H9 (cell line): ENCODE results near the gene NRDE2. TPM values are rescaled to one million over a fixed set of nuclear protein-coding genes. Genes with fewer than 3 reads are reported as not detected.
"Not testable (repeated sequence)": the region's sequence is repeated elsewhere in the genome, so short reads cannot be mapped to it uniquely, and the experiment has no call there.

Experiments
- DNase-seq: peaks from one replicate; pipeline ENCODE4 v3.0.0-alpha.2; 2017
- H2AFZ ChIP-seq: one replicate; pipeline ENCODE4 v1.6.1; 2013; ENCODE audit warnings: mild to moderate bottlenecking, low read length, control low read depth, moderate library complexity
- H2AK5ac ChIP-seq: 2 replicates; pipeline ENCODE4 v1.6.1; 2013; ENCODE audit warnings: low read length, control low read depth, mixed read lengths; ENCODE audit not compliant: insufficient read length
- H2BK120ac ChIP-seq: one replicate; pipeline ENCODE4 v1.6.1; 2013; ENCODE audit warnings: low read depth, mild to moderate bottlenecking, low read length, control low read depth, inconsistent platforms; ENCODE audit not compliant: poor library complexity, severe bottlenecking
- H2BK12ac ChIP-seq: 2 replicates; pipeline ENCODE4 v1.6.1; 2013; ENCODE audit warnings: low read length, control low read depth, mixed read lengths, low read depth; ENCODE audit not compliant: insufficient read length
- H2BK15ac ChIP-seq: 2 replicates; pipeline ENCODE4 v1.6.1; 2013; ENCODE audit warnings: low read depth, low read length, control low read depth
- H2BK20ac ChIP-seq: one replicate; pipeline ENCODE4 v1.6.1; 2013; ENCODE audit warnings: low read depth, mild to moderate bottlenecking, low read length, control low read depth, inconsistent platforms; ENCODE audit not compliant: poor library complexity, severe bottlenecking
- H2BK5ac ChIP-seq: 2 replicates; pipeline ENCODE4 v1.6.1; 2013; ENCODE audit warnings: low read length, control low read depth, mixed read lengths; ENCODE audit not compliant: insufficient read length
- H3K14ac ChIP-seq: 2 replicates; pipeline ENCODE4 v1.6.1; 2013; ENCODE audit warnings: low read length, control low read depth; ENCODE audit not compliant: insufficient read depth
- H3K18ac ChIP-seq: 2 replicates; pipeline ENCODE4 v1.6.1; 2013; ENCODE audit warnings: low read depth, mild to moderate bottlenecking, mixed read lengths, low read length, control low read depth; ENCODE audit not compliant: insufficient read length
- H3K23ac ChIP-seq: 2 replicates; pipeline ENCODE4 v1.6.1; 2013; ENCODE audit warnings: low read length, control low read depth, mixed read lengths, low read depth; ENCODE audit not compliant: insufficient read length
- H3K23me2 ChIP-seq: 2 replicates; pipeline ENCODE4 v1.6.1; 2013; ENCODE audit warnings: low read depth, mild to moderate bottlenecking, mixed read lengths, low read length, control low read depth; ENCODE audit not compliant: insufficient read length, poor library complexity, severe bottlenecking
- H3K27ac ChIP-seq: 2 replicates; pipeline ENCODE4 v1.5.1; 2013; ENCODE audit warnings: low read length, control low read depth, mixed read lengths, low read depth; ENCODE audit not compliant: insufficient read length
- H3K27me3 ChIP-seq: 2 replicates; pipeline ENCODE4 v1.6.1; 2013; ENCODE audit warnings: low read length, control low read depth, inconsistent platforms; ENCODE audit not compliant: insufficient read depth
- H3K4ac ChIP-seq: 2 replicates; pipeline ENCODE4 v1.6.1; 2013; ENCODE audit warnings: low read depth, mild to moderate bottlenecking, control low read depth, inconsistent platforms, low read length, moderate library complexity
- H3K4me1 ChIP-seq: 2 replicates; pipeline ENCODE4 v1.6.1; 2013; ENCODE audit warnings: low read length, control low read depth, inconsistent platforms; ENCODE audit not compliant: insufficient read depth
- H3K4me2 ChIP-seq: 2 replicates; pipeline ENCODE4 v1.6.1; 2013; ENCODE audit warnings: low read length, control low read depth, mixed read lengths; ENCODE audit not compliant: insufficient read length, insufficient read depth
- H3K56ac ChIP-seq: 2 replicates; pipeline ENCODE4 v1.6.1; 2013; ENCODE audit warnings: low read depth, mild to moderate bottlenecking, mixed read lengths, low read length, control low read depth; ENCODE audit not compliant: insufficient read length
- H3K79me1 ChIP-seq: 2 replicates; pipeline ENCODE4 v1.6.1; 2013; ENCODE audit warnings: low read depth, mild to moderate bottlenecking, moderate library complexity, low read length, control low read depth, inconsistent platforms; ENCODE audit not compliant: insufficient read depth, poor library complexity, severe bottlenecking
- H3K79me2 ChIP-seq: 2 replicates; pipeline ENCODE4 v1.6.1; 2013; ENCODE audit warnings: low read length, control low read depth, inconsistent platforms; ENCODE audit not compliant: insufficient read depth
- H3K9ac ChIP-seq: 2 replicates; pipeline ENCODE4 v1.6.1; 2013; ENCODE audit warnings: low read length, control low read depth, mixed read lengths; ENCODE audit not compliant: insufficient read length; ENCODE audit errors: extremely low read depth
- H3K9me3 ChIP-seq: one replicate; pipeline ENCODE4 v1.6.1; 2013; ENCODE audit warnings: low read depth, low read length, inconsistent platforms; ENCODE audit not compliant: control insufficient read depth
- H3T11ph ChIP-seq: one replicate; pipeline ENCODE4 v1.6.1; 2013; ENCODE audit warnings: mild to moderate bottlenecking, low read length, control low read depth, inconsistent platforms
- H4K20me1 ChIP-seq: one replicate; pipeline ENCODE4 v1.6.1; 2013; ENCODE audit not compliant: control insufficient read depth, insufficient read length, insufficient read depth
- H4K5ac ChIP-seq: 2 replicates; pipeline ENCODE4 v1.6.1; 2013; ENCODE audit warnings: low read depth, mild to moderate bottlenecking, mixed read lengths, low read length, control low read depth; ENCODE audit not compliant: insufficient read length
- H4K8ac ChIP-seq: replicated peaks from 2 replicates; pipeline ENCODE4 v1.6.1; 2013; ENCODE audit warnings: low read length, control low read depth, mixed read lengths, low read depth; ENCODE audit not compliant: insufficient read length
- H4K91ac ChIP-seq: 2 replicates; pipeline ENCODE4 v1.6.1; 2013; ENCODE audit warnings: low read depth, mild to moderate bottlenecking, moderate library complexity, mixed read lengths, low read length, control low read depth; ENCODE audit not compliant: insufficient read length
- H3K27ac Mint-ChIP-seq, 3 experiments: 2 replicates in 2 of 3; 3 replicates in 1 of 3; pipeline ENCODE4 v1.8.0; 2020 to 2021; ENCODE audit warnings: mixed read lengths in 3 of 3, mild to moderate bottlenecking in 1 of 3, moderate library complexity in 1 of 3
- H3K27me3 Mint-ChIP-seq: 2 replicates; pipeline ENCODE4 v1.8.0; 2021; ENCODE audit warnings: low read depth, mild to moderate bottlenecking, moderate library complexity, mixed read lengths
- H3K36me3 Mint-ChIP-seq, 3 experiments: 2 replicates in 2 of 3; 3 replicates in 1 of 3; pipeline ENCODE4 v1.8.0; 2020 to 2021; ENCODE audit warnings: low read depth in 3 of 3, mixed read lengths in 3 of 3; ENCODE audit not compliant: insufficient read depth in 1 of 3
- H3K4me1 Mint-ChIP-seq, 2 experiments: 2 replicates each; pipeline ENCODE4 v1.8.0; 2020; ENCODE audit warnings: mixed read lengths in 2 of 2
- H3K4me3 Mint-ChIP-seq, 2 experiments: 2 replicates in 1 of 2; 3 replicates in 1 of 2; pipeline ENCODE4 v1.8.0; 2020 to 2021; ENCODE audit warnings: mild to moderate bottlenecking in 2 of 2, mixed read lengths in 2 of 2, moderate library complexity in 1 of 2
- H3K9me3 Mint-ChIP-seq, 2 experiments: 2 replicates in 1 of 2; 3 replicates in 1 of 2; pipeline ENCODE4 v1.8.0; 2020; ENCODE audit warnings: mild to moderate bottlenecking in 2 of 2, mixed read lengths in 2 of 2, moderate library complexity in 1 of 2
- CTCF ChIP-seq: fragments of 200-600 bp; sonication (generic); conservative IDR thresholded peaks from 3 replicates; pipeline ENCODE4 v1.8.0; 2021; ENCODE audit warnings: antibody characterized with exemption, mild to moderate bottlenecking
- WGBS: extraction: QIAGEN DNeasy Blood & Tissue Kit; methylation state at CpG from one replicate; pipeline ENCODE4 v1.1.7; 2013; ENCODE audit warnings: missing lambda C conversion rate, low lambda C conversion rate, mixed read lengths; ENCODE audit not compliant: insufficient read length; ENCODE audit errors: extremely low coverage; 5-methylcytosine and 5-hydroxymethylcytosine counted together
- total RNA-seq: library from RNA; stranded (reverse); gene quantifications from 2 replicates; pipeline ENCODE4 v1.2.1, GENCODE V29; 2021

NRDE2 gene
- total RNA-seq, 1 experiment from 2014 or later, result 21.2 TPM

GRCh38 chr14:90248594-90248993 is 83.1 kb downstream of the NRDE2 start:
- H3K23me2 ChIP-seq, result no peaks in the 10 kb centered on the region
- no peak overlapping the region for H3K9ac ChIP-seq
- H2AK5ac ChIP-seq, result no peak overlapping the region
- H3K14ac ChIP-seq, result no peak overlapping the region
- Mint-ChIP-seq H3K9me3 (peaks cover 2 to 3% of the 10 kb centered on the region in 2 experiments; a peak in 2 of 5 replicates), H3K27me3 (peaks cover 45% of the 10 kb centered on the region), H3K4me3 (no peak overlapping the region), H3K27ac (no peak overlapping the region), H3K4me1 (no peaks in the 10 kb centered on the region), H3K36me3 (no peaks in the 10 kb centered on the region)
- no peak overlapping the region for H3K4ac ChIP-seq
- H3K27me3 ChIP-seq, result no peaks in the 10 kb centered on the region
- no peaks in the 10 kb centered on the region for H3K79me1 ChIP-seq
- no peak overlapping the region for H2AFZ ChIP-seq
- H4K5ac ChIP-seq, result no peak overlapping the region
- H3K56ac ChIP-seq, result no peak overlapping the region
- TF ChIP-seq CTCF, result no peak
- no peak overlapping the region for H2BK20ac ChIP-seq
- no peak overlapping the region for H4K8ac ChIP-seq
- no peak overlapping the region for H2BK15ac ChIP-seq
- H3K4me2 ChIP-seq, result no peak overlapping the region
- no peaks in the 10 kb centered on the region for H3K79me2 ChIP-seq
- no peak overlapping the region for H3K27ac ChIP-seq
- no peak overlapping the region for H3T11ph ChIP-seq
- no peak overlapping the region for H2BK5ac ChIP-seq
- no peak overlapping the region for H3K23ac ChIP-seq
- DNase-seq, result no peak
- H3K18ac ChIP-seq, result no peak overlapping the region
- no CpG with 5 or more reads among the region's 2 CpGs for WGBS
- H2BK120ac ChIP-seq, result no peak overlapping the region
- H4K91ac ChIP-seq, result no peak overlapping the region
- no peaks in the 10 kb centered on the region for H4K20me1 ChIP-seq
- no peaks in the 10 kb centered on the region for H3K9me3 ChIP-seq
- no peaks in the 10 kb centered on the region for H3K4me1 ChIP-seq
- H2BK12ac ChIP-seq, result no peak overlapping the region

- H2BK20ac ChIP-seq, H3K4me1 ChIP-seq, DNase-seq, H3K23me2 ChIP-seq, H3K79me1 ChIP-seq, H3K9ac ChIP-seq, H2BK12ac ChIP-seq, H3K56ac ChIP-seq, H3K27ac ChIP-seq, H3K4me1 Mint-ChIP-seq, H3K36me3 Mint-ChIP-seq, H3K4me2 ChIP-seq, H2AK5ac ChIP-seq, H2BK120ac ChIP-seq, H2BK15ac ChIP-seq, H3K9me3 ChIP-seq, H4K8ac ChIP-seq, H3K4ac ChIP-seq, H3K27me3 ChIP-seq, H3K79me2 ChIP-seq, H3K18ac ChIP-seq, H3K23ac ChIP-seq, H2AFZ ChIP-seq, H4K5ac ChIP-seq, H3T11ph ChIP-seq, H3K4me3 Mint-ChIP-seq, H2BK5ac ChIP-seq, H4K20me1 ChIP-seq, H3K27ac Mint-ChIP-seq, H3K14ac ChIP-seq, H4K91ac ChIP-seq, H3K9me3 Mint-ChIP-seq: not testable (repeated sequence)
- WGBS, result no CpG with 5 or more reads among the region's 10 CpGs
- H3K27me3 Mint-ChIP-seq, result peaks cover 40% of the 10 kb centered on the region
Measured at GRCh38 chr14:90247441-90247840, 84.3 kb downstream of the NRDE2 start.
